Stimulated activated CD4-positive, alpha-beta T cell treated with anti-CD3 and anti-CD28 coated beads, TNF-alpha, amount 100 ng/mL, for 1 hour (primary cell): ENCODE results near the gene DCPS.
"Not testable (repeated sequence)": the region's sequence is repeated elsewhere in the genome, so short reads cannot be mapped to it uniquely, and the experiment has no call there.

ENCODE experiments used
- DNase-seq, 3 donors: peaks; one replicate each; pipeline ENCODE4 v3.0.0-alpha.2; 2020; ENCODE audit warnings: low read depth in 3 of 3, low spot score in 1 of 3

Gene DCPS, protein sequence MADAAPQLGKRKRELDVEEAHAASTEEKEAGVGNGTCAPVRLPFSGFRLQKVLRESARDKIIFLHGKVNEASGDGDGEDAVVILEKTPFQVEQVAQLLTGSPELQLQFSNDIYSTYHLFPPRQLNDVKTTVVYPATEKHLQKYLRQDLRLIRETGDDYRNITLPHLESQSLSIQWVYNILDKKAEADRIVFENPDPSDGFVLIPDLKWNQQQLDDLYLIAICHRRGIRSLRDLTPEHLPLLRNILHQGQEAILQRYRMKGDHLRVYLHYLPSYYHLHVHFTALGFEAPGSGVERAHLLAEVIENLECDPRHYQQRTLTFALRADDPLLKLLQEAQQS

GRCh38 chr11:126303623-126304456, at the start of gene DCPS:
Gene DCPS (plus strand): TSS chr11:126304060. CDS start chr11:126304081, 21 bp downstream.
- peak; percentile 62 to 79 (median 70) for DNase-seq

DNA sequence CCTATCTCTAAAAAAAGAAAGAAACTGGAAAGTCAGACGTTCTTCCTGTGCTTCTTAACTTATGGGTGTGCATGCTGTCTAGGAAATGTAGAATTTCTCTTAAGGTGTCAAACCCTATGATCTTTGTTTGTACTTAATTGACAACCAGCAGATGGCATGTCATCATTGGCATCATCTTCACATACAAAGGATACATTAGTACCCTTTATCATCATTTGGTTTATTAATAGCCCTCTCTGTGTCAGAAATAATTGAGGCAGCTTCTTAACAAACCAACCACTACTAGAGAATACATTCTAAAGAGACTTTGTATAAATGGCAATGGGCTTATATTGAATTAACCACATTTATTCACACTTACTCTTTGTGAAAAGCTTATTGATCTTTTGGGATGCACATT, 49.0 kb upstream of the DCPS start:
- DNase-seq = no peak

DNA sequence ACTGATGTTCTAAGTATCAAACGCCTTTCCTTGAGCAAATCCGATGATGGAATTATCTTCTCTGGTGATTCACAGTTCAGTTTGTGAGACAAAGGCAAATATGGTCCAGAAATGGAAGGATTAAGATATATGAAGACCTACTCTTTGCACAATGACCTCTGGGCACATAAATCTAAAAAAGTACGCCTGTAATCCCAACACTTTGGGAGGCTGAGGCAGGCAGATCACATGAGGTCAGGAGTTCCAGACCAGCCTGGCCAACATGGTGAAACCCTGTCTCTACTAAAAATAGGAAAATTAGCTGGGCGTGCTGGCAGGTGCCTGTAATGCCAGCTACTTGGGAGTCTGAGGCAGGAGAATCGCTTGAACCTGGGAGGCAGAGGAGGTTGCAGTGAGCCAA, 48.4 kb upstream of the DCPS start:
- not testable (repeated sequence) for DNase-seq

DNA sequence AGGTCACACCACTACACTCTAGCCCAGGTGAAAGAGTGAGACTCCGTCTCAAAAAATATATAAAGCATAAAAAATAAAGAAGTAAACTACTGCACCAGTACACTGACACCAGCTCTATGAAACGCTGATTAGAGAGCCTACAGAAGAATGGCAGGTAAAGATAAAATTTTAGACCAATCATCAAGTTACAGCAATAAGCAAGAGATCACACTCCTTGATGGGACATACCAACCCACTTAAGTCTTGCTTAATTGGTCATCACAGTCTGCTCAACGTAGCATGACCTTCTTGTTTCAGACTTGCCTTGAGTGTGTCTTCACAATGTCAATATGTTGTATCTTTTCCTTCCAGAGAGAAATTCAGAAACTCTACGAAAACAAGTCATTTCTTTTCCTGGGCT, 47.6 kb upstream of the DCPS start:
- DNase-seq = no peak

DNA sequence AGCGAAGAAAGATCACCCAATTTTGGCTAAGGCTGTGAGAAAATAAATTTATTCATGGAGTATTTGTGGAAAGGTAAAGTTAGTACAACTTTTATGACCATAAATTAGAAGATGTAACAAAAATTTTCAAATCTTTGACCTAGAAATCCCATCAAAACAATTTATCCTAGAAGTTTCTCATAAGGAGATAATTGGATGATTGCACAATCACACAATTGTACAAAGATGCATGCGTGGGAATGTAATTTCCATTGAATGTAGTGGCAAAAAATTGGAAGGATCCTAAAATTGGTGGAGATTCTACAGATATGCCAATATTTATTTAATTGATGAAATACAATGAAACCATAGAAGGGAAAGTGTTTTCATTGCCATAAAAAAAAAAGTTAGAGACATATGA, 46.7 kb upstream of the DCPS start:
- no peak for DNase-seq

GRCh38 chr11:126257764-126258163, 46.1 kb upstream of the DCPS start:
- DNase-seq = no peak

GRCh38 chr11:126262216-126262615, 41.6 kb upstream of the DCPS start:
- no peak for DNase-seq

- no peak for DNase-seq
Observed at GRCh38 chr11:126263489-126263888, 40.4 kb upstream of the DCPS start.

GRCh38 chr11:126265811-126266210, 38.0 kb upstream of the DCPS start:
- no peak for DNase-seq

- no peak for DNase-seq
Observed at GRCh38 chr11:126267650-126268049, 36.2 kb upstream of the DCPS start.

DNA sequence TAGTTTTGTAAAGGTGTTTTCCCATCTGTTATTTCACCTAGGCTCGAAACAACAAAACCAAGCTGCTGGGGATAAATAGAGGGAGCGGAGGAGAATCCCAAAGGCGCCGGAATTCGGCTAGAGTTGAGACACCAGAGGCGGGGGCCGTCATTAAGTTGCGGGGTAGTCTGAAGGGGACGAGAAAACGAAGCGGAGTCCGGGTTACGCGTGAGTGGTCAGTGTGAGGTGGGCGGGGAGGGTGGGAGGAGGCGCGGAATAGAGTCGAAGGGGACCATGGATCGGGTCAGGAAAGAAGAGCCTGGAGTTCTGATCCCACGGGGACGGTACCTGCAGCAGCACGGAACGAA, 35.5 kb upstream of the DCPS start:
- no peak for DNase-seq

DNA sequence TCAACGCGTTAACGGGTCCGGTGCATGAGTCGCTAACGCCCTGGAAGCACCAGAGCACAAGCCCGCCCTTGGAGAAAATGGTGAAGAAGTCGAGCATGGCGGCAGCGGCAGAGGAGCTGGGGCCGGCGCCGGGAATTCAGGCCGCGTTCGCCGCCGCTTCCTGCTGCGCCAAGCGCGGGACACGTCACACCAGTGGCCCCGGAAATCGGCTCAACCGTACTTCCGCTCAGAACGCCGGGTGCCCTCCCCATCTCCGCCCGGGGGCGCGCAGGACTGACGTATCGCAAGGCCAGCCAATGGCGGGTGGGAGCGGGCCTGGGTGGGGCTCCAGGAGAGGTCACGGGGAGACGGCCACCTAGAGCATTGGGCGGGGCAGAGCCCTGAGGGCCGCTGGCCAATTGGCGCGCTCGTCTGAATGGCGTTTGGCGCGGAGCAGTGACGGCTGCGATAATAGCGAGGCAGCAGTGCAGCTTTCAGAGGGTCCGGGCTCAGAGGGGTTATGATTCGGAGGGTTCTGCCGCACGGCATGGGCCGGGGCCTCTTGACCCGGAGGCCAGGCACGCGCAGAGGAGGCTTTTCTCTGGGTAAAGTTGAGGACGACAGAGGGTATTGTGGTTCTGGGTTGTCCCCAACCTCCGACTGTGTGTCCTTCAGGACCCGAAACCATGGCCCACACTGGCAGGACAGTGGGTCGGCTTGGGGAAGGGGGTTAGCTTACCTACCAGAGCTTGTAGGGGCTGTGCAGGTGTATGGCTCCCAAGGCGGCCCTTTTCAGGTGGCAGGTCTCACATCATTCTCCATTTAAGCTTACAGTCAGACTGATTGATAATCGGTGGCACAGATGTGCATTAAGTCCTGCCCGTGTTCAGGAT, 34.9 kb upstream of the DCPS start, which contains the start of the genes FOXRED1 and SRPRA:
TSS of gene FOXRED1 (plus strand) at position 447 of the 872 bp plus-strand sequence. CDS start at position 500, 53 bp downstream.
TSS of gene SRPRA (minus strand) at position 188 of the 872 bp plus-strand sequence. CDS start at position 97, 91 bp downstream.
- peak; percentile 97 to 98 (median 98) for DNase-seq

DNA sequence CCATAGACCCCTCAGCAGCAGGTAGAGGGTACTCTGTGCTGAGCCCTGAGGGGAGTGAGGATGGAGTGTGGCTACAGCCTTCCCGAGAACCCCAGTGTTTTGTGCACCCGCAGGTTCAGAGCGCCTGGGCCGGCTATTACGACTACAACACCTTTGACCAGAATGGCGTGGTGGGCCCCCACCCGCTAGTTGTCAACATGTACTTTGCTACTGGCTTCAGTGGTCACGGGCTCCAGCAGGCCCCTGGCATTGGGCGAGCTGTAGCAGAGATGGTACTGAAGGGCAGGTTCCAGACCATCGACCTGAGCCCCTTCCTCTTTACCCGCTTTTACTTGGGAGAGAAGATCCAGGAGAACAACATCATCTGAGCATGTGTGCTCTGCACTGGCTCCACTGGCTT, 26.5 kb upstream of the DCPS start:
- no peak for DNase-seq

DNA sequence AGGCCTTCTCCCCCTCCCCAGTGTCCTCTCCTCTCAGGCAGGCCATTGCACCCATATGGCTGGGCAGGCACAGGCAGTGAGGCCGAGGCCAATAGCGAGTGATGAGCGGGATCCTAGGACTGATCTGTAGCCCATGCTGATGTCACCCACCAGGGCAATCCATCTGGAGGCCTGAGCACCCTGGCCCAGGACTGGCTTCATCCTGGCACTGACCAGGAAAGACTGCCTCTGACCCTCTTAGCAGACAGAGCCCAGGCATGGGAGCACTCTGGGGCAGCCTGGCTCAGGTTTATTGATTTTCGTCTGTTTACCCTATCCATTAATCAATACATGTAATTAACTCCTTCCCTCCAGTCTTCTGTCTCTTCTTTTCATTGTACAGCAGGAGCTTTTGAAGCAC, 26.1 kb upstream of the DCPS start:
- no peak for DNase-seq

- no peak for DNase-seq
Observed at GRCh38 chr11:126279191-126279590, 24.7 kb upstream of the DCPS start.

DNA sequence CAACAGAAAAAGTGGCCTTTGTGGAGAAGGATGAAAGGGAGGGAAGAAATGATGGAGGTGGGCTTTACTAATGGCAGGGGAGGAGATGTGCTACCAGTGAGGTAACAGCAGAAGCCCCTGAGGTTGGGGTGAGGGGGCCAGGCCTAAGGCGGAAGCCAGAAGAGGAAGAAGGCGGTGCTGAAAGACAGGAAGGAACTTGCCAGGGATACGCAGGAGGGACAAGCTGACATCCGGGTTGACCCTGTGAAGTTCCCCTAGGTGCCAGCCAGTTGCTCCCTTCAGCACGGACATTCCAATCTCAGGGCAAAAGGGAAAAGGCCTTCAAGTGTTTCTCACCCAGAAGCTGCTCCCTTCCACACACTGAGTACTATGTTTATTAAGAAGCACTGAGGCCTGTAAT, 23.3 kb upstream of the DCPS start:
- DNase-seq = no peak

GRCh38 chr11:126281245-126281644, 22.6 kb upstream of the DCPS start:
- DNase-seq = no peak

- DNase-seq = no peak
Observed at GRCh38 chr11:126281666-126282175, 22.1 kb upstream of the DCPS start.

- no peak for DNase-seq
Observed at GRCh38 chr11:126282361-126282735, 21.5 kb upstream of the DCPS start.

GRCh38 chr11:126282736-126283591, 20.9 kb upstream of the DCPS start, which contains the start of gene TIRAP:
Gene TIRAP (plus strand): TSS chr11:126283093. CDS start chr11:126290895, 7,802 bp downstream.
- peak in 2 of 3 donors; percentile 21 to 35 for DNase-seq
